Kidney epithelial cell (primary cell): ENCODE data around the gene CDC34. TPM values are rescaled to one million over a fixed set of nuclear protein-coding genes. Genes with fewer than 3 reads are reported as not detected.
"Not testable (repeated sequence)": the region's sequence is repeated elsewhere in the genome, so short reads cannot be mapped to it uniquely, and the experiment has no call there.

Experiments used
- DNase-seq: peaks from one replicate; pipeline ENCODE4 v3.0.0-alpha.2; 2010; ENCODE audit warnings: low read depth
- H3K27me3 ChIP-seq: 2 replicates; pipeline ENCODE4 v1.6.0; 2011; ENCODE audit warnings: low read length; ENCODE audit not compliant: control insufficient read depth, insufficient read depth
- H3K36me3 ChIP-seq: 2 replicates; pipeline ENCODE4 v1.5.1; 2011; ENCODE audit warnings: low read length; ENCODE audit not compliant: control insufficient read depth, insufficient read depth
- H3K4me3 ChIP-seq: 2 replicates; pipeline ENCODE4 v1.5.1; 2011; ENCODE audit warnings: low read depth, mild to moderate bottlenecking, control low read depth, low read length
- total RNA-seq: library from RNA; depleted of rRNA; stranded (reverse); fragments of >200 nt; gene quantifications from 2 replicates; pipeline ENCODE4 v1.2.3, GENCODE V29; 2015
- TF ChIP-seq, protein P1 (sequence below): IDR thresholded peaks from 2 replicates; pipeline ENCODE4 v1.5.1; 2011; ENCODE audit warnings: mild to moderate bottlenecking, moderate library complexity, low read length, control low read depth, inconsistent platforms; ENCODE audit not compliant: insufficient read depth, poor library complexity, severe bottlenecking

CDC34 gene
- total RNA-seq, 1 donor from 2014 or later, result 194 TPM

DNA sequence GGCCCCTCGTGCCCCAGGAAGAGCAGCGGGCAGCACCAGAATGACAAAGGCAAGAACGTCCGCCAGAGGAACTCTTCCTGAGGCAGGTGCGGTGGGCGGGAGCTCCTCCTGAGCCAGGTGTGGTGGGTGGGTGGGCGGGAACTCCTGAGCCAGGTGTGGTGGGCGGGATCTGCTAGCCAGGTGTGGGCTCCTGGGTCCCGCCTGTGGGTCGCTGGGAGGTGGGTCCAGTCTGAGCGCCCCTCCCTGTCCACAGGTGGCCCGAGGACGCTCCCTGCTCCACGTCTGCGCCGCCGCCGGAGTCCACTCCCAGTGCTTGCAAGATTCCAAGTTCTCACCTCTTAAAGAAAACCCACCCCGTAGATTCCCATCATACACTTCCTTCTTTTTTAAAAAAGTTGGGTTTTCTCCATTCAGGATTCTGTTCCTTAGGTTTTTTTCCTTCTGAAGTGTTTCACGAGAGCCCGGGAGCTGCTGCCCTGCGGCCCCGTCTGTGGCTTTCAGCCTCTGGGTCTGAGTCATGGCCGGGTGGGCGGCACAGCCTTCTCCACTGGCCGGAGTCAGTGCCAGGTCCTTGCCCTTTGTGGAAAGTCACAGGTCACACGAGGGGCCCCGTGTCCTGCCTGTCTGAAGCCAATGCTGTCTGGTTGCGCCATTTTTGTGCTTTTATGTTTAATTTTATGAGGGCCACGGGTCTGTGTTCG, 51.1 kb downstream of the CDC34 start:
- TF ChIP-seq, protein P1, sequence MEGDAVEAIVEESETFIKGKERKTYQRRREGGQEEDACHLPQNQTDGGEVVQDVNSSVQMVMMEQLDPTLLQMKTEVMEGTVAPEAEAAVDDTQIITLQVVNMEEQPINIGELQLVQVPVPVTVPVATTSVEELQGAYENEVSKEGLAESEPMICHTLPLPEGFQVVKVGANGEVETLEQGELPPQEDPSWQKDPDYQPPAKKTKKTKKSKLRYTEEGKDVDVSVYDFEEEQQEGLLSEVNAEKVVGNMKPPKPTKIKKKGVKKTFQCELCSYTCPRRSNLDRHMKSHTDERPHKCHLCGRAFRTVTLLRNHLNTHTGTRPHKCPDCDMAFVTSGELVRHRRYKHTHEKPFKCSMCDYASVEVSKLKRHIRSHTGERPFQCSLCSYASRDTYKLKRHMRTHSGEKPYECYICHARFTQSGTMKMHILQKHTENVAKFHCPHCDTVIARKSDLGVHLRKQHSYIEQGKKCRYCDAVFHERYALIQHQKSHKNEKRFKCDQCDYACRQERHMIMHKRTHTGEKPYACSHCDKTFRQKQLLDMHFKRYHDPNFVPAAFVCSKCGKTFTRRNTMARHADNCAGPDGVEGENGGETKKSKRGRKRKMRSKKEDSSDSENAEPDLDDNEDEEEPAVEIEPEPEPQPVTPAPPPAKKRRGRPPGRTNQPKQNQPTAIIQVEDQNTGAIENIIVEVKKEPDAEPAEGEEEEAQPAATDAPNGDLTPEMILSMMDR, result no peak
- no peak overlapping the region for H3K4me3 ChIP-seq

DNA sequence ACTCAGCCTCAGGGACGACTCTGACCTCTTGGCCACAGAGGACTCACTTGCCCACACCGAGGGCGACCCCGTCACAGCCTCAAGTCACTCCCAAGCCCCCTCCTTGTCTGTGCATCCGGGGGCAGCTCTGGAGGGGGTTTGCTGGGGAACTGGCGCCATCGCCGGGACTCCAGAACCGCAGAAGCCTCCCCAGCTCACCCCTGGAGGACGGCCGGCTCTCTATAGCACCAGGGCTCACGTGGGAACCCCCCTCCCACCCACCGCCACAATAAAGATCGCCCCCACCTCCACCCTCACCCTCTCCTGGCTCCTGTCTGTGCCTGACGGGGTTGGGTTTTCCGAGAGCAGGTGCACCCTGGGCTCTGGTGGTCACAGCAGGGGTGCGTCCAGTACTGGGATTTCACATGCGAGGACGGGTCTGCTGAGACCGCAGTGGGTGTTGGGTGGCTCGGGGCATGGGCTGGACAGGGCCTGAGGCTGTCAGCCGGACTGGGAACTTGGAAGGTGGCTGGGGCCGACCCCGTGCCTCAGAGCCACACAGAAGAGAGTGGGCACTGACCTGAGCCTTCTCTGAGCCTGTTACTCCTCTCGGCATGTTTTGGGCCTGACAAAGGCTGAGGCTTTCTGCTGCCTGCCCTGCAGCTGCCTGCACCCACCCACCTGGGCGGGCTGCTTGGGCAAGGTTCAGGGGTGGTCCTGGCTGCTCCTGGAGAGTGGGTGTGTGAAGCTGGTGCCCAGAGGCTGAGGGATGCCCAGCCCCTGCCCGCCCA, 51.8 kb downstream of the CDC34 start:
- peaks cover 5% of the 10 kb centered on the region for H3K36me3 ChIP-seq

More for the DNA sequence above, 51.1 kb downstream of the CDC34 start:
- H3K27me3 ChIP-seq, result no peaks in the 10 kb centered on the region
- H3K36me3 ChIP-seq, result peaks cover 5% of the 10 kb centered on the region
- DNase-seq, result no peak

DNA sequence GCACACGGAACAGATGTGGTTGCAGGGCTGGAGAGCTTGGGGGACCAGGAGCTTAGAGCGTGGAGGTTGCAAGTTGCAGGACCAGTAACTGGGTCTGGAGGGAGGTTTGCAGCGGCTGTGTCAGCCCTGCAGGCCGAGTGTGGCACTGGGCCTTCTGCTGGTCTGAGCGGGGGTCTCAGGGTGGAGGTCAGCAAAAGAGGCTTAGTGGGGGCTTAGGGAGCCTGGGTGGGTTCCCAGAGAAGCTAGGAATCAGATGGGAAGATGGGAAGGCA, 52.3 kb downstream of the CDC34 start:
- Histone ChIP-seq H3K27me3 (peaks cover 11% of the 10 kb centered on the region), H3K4me3 (no peak overlapping the region), H3K36me3 (peaks cover 5% of the 10 kb centered on the region)
- DNase-seq, result no peak
- TF ChIP-seq, protein P1, result no peak

More for the DNA sequence above, 51.8 kb downstream of the CDC34 start:
- no peak for DNase-seq
- H3K27me3 ChIP-seq, result peaks cover 6% of the 10 kb centered on the region
- TF ChIP-seq, protein P1, result no peak
- H3K4me3 ChIP-seq, result no peak overlapping the region

DNA sequence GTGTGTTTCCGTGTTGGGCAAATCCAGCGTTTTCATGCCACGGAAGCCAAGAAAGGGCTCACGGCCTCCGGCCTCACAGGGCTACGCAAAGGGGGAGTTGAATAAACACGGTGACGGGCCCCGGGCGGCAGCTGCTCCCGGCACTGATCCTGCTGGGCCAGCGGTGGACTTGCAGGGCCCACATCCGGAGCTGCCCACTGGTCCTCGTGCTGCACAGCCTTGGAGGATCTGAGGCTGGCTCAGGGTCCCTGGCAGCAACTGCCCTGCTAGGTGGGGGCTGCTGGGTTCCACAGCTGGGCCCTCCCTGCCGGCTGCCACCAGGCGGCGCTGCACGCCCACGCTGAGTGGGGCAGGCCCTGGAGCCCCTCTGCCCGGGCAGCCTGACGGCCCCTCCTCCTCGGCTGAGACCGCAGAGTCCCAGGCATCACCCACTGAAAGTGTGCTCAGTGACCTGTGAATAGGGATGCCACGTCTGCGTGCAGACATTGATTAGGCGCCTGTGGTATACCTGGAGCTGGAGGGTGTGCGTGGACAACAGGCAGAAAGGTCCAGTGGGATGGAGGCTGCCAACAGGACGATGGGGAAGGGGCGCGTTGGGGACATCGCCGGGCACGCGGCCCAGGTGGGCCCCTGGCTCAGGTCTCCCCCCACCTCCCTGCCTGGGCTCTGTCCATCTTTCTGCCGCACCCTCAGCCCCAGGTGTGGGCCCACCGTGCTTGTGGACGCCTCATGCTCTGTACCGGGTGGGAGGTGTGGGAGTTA, 52.9 kb downstream of the CDC34 start:
- TF ChIP-seq, protein P1, result peak; percentile 91
- DNase-seq, result no peak

DNA sequence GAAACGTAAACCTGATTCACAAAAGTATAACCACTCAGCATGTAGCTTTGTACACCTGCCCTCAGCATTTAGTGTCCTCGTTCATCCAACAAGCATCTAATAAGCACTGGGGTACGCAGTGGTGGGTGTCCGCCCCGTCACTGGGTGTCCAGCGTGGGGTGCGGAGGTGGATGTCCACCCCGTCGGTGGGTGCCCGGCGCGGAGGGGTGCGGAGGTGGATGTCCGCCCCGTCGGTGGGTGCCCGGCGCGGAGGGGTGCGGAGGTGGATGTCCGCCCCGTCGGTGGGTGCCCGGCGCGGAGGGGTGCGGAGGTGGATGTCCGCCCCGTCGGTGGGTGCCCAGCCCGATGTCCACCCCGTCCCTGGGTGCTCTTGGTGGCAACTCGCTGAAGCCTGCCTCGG, 53.6 kb downstream of the CDC34 start:
- H3K27me3 ChIP-seq, result peaks cover 17% of the 10 kb centered on the region

More for the DNA sequence above, 52.9 kb downstream of the CDC34 start:
- H3K27me3 ChIP-seq, result peaks cover 16% of the 10 kb centered on the region
- H3K4me3 ChIP-seq, result no peak overlapping the region
- peaks cover 5% of the 10 kb centered on the region for H3K36me3 ChIP-seq

DNA sequence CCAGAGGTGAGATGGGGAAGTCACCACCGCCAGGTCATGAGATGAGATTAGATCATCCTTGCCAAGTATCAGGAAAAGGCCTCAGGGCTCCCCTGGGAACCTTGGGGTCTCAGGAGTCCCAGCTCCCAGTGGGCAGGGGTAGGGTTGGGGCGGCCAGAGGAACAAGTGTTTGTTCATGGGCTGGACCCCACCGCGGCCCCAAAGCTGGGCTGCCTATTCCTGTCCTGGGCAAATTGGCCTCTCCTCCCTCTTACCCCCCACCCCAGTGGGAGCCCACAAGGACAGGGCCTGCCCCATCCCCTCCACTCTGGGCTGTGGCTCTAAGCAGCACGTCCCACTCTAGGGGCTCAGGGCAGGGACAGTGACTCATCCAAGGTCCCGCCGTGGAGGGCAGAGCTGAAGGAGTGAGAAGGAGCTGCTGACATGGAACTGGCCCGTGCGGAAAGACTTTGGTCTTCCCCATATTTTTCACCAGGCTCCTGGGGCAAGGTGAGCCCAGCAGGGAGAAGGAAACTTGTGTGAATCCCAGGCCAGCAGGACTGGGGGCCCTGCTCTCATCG, 54.1 kb downstream of the CDC34 start:
- H3K4me3 ChIP-seq, result no peak overlapping the region
- TF ChIP-seq, protein P1, result no peak
- H3K36me3 ChIP-seq, result peaks cover 5% of the 10 kb centered on the region
- no peak for DNase-seq
- peaks cover 21% of the 10 kb centered on the region for H3K27me3 ChIP-seq

More for the DNA sequence above, 53.6 kb downstream of the CDC34 start:
- not testable (repeated sequence) for H3K4me3 ChIP-seq, DNase-seq, H3K36me3 ChIP-seq
